DMS114 treated with DMSO at 0.1 percent for 48 hours (cell line): ENCODE data around the gene SLC10A4.
"Not testable (repeated sequence)": the region's sequence is repeated elsewhere in the genome, so short reads cannot be mapped to it uniquely, and the experiment has no call there.

Experiments
- DNase-seq: peaks from one replicate; lab custom pipeline; 2025; ENCODE audit not compliant: unreplicated experiment; lab: John Stamatoyannopoulos, UW

SLC10A4 gene, protein sequence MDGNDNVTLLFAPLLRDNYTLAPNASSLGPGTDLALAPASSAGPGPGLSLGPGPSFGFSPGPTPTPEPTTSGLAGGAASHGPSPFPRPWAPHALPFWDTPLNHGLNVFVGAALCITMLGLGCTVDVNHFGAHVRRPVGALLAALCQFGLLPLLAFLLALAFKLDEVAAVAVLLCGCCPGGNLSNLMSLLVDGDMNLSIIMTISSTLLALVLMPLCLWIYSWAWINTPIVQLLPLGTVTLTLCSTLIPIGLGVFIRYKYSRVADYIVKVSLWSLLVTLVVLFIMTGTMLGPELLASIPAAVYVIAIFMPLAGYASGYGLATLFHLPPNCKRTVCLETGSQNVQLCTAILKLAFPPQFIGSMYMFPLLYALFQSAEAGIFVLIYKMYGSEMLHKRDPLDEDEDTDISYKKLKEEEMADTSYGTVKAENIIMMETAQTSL

DNA sequence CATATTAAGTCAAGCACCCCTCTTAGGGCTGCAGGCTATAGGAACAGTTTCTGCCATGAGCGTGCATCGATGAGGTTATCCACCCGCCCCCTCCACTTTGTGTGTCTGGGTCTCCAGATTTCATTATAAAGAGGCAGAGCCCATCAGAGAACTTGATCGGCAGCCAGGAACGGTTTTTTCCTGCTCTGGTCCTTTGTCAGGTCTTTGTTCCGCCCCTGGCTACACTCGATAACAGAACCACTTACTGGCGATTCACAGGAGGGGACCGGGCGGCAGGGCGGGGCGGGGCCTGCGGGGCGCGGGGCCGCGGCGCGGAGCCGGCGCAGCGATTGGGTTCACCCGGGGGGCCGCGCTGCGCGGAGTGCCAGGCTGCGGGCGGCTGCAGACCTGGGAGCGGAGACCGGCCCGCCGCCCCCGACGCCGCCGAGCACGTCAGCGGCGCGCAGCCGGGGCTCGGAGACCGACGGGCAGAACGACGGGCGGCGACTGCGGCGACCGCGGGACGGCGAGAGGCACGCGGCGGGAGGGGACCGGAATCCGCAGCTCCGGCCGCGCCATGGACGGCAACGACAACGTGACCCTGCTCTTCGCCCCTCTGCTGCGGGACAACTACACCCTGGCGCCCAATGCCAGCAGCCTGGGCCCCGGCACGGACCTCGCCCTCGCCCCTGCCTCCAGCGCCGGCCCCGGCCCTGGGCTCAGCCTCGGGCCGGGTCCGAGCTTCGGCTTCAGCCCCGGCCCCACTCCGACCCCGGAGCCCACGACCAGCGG is at the start of gene SLC10A4:
SLC10A4 (plus strand) TSS at position 338 of the 771 bp plus-strand sequence; CDS start at position 557, 219 bp downstream.
- no peak for DNase-seq

DNA sequence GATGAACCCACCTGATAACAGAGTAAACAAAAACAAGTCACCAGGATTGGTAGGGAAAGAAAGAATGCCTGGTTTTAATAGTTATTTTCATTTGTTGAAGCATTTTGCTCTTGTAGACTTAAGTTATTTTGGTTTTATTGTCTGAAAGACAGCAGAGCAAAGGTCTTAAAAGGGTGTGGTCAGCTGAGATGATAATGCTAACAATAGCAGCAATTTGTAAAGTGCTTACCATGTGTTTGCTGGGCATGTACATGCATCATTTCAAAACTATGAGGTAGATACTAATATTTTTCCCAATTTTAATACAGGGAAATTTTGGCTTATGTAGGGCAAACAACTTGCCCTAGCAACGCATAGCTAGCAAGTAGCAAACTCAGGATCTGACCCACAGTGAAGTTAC is 46.8 kb upstream of the SLC10A4 start:
- no peak for DNase-seq

DNA sequence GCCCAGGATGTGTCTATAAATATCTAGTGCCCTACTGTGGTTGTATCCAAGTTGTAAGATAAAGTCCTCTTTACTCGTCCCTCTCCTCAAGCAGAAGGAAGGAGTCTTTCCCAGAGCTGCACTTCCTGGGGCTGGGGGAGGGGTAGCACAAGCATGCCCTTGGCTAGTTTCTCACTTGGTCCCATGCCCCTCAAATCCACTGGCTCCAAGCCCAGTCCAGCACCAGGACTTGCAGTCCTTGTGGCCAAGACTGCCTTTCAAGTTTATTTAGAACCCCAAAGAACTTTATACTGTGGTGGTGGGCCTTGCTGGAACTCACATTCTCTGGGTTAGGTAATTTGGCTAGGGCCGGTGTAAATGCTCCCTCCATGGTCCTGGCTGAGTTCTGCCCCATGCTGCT is 43.2 kb upstream of the SLC10A4 start:
- no peak for DNase-seq

DNA sequence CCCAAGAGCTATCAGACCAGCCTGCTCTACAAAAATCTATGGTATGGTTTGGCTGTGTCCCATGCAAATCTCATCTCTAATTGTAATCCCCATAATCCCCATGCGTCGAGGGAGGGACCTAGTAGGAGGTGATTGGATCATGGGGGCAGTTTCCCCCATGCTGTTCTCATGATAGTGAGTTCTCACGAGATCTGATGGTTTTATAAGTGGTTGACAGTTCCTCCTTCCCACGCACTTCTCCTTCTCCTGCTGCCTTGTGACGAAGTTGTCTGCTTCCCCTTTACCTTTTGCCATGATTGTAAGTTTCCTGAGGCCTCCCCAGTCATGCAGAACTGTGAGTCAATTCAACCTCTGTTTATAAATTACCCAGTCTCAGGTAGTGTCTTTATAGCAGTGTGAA is 42.2 kb upstream of the SLC10A4 start:
- DNase-seq = not testable (repeated sequence)

DNA sequence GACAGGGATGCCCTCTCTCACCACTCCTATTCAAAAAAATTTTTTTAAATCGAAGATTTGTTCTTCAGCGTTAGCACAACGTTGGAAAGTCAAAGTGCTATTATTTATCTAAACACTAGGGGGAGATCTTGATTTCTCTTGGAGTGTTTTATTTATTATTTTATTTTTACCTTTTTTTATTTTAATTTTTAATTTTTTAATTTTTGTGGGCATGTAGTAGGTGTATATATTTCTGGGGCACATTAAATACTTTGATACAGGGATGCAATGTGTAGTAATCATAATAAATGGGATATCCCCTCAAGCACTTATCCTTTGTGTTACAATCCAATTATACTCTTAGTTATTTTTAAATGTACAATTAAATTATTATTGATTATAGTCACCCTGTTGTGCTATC is 37.4 kb upstream of the SLC10A4 start:
- peak; percentile 10 for DNase-seq

DNA sequence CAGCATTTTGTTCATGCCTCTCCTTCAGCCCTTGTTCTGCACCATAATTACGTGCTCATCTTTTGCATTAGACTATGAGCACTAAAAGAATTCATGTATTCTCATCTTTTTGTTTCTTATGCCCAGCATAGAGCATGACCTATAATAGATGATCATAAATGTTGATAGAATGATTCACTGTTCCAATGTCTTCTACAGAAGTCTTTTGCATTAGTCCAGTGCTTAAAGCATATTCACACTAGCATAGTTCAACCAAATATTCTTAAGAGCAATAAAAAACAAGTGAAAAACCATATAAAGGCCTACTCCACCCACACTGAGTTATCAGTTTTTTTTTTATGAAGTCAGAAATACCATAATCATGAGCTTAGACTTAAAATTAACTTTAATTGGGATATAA is 36.5 kb upstream of the SLC10A4 start:
- DNase-seq = no peak

DNA sequence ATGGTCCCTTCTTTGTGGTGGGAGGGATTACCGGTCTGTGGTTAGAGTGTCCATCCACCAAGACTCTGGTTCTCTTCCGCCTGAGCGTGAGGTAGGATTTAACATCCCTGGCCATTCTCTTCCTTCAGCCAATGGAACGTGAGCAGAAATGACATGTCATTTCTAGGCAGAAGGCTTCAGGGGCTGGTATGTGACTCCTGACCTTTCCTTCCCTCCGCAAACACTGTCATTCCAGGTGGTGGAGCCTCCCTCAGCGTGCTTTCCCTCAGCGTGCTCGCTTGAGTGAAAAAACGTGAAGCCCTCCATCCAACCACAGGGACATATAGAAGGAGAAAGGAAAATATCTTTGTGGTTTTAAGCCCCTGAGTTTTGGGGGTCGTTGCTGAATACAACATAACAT is 34.0 kb upstream of the SLC10A4 start:
- DNase-seq = no peak

DNA sequence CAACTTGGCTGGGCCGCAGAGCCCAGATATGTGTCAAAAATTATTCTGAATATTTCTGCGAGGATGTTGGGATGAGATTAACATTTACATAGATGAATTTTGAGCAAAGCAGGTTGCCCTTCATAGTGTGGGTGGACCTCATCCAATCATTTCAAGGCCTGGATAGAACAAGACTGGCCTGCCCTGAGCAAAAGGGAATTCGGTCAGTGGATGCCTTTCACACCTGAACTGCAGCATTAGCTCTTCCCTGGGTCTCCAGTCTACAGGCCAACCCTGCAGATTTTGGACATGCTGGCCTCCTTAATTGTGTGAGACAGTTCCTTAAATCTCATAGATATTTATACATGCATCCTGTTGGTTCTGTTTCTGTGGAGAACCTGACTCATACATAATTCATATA is 32.4 kb upstream of the SLC10A4 start:
- no peak for DNase-seq

DNA sequence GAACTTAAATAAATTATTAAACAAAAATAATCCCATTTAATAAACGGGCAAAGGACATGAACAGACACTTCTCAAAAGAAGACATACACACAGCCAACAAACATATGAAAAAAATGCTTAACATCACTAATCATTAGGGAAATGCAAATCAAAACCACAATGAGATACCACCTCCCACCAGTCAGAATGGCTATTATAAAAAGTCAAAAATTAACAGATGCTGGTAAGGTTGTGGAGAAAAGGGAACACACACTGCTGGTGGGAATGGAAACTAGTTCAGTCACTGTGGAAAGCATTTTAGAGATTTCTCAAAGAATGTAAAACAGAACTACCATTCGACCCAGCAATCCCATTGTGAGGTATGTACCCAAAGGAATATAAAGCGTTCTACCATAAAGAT is 31.5 kb upstream of the SLC10A4 start:
- not testable (repeated sequence) for DNase-seq

DNA sequence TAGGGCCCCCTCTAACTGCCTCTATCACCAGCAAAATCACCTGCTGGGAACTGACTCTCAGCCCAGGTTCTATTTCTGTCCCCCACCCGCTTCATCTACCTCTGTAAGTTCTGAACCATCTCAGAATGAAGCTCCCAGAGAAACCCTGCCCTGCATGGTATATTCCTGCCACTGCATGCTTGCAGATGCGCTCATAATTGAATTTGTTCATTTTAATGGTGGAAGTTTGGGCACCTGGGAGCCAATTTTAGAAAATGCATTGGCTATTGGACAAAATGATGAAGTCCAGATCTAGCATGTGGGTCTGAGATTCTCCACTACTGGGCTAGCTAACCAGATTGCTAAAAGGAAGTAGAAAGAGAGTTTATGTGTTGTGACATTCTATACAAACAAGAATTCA is 28.6 kb upstream of the SLC10A4 start:
- no peak for DNase-seq

DNA sequence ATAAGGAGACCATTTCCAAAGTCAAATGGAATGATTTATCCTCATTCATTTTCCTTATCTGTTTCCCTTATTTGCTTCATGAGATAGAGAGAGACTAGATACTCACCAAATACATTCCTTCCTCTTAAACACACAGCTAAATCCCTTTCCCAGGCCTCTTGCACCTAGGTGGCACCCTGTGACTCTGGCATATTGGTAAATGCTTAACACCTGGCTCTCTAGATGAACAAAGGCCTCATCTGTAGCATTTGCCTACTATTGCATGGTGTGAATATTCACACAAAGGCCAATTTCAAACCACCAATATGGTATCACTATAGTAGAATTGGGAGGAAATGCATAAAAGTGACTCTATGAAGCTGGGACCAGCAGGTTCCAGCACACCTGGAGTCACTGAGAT is 22.1 kb upstream of the SLC10A4 start:
- DNase-seq = no peak

DNA sequence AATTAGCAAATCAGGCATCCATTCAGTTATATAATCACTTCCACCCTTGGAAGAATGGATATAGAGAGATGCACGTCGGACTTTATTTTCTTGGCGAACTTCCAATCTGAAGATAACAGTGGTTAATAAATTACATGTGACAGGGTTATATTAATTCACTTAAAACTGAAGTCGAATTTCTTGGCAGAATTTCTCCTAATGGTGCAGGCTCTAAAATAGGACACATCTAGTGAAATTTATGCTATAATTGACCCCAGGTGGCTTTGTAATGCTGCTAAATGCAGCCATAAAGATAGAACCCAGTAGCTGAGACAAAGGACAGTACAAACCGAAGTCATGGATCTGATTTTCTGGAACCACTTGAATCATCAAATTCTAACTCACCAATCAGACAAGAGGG is 20.8 kb upstream of the SLC10A4 start:
- no peak for DNase-seq

DNA sequence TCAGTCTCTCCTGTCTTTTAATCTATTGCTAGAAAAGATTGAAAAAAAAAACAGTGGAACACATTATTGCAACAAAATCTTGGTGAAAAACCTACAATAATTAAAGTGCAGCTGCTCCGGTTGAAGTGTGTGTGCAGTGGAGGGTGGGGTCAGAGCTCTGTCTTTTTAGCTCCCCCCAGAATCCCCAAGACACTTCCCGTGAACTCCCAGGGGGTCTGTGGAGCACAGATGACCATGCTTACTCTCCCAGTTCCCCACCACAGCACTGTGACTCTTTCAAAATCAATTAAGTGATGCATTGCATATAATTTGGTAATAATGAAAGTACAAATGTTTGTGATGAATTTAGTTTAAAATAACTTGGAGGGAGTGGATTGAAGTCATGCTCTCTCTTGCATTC is 15.7 kb upstream of the SLC10A4 start:
- DNase-seq = no peak

DNA sequence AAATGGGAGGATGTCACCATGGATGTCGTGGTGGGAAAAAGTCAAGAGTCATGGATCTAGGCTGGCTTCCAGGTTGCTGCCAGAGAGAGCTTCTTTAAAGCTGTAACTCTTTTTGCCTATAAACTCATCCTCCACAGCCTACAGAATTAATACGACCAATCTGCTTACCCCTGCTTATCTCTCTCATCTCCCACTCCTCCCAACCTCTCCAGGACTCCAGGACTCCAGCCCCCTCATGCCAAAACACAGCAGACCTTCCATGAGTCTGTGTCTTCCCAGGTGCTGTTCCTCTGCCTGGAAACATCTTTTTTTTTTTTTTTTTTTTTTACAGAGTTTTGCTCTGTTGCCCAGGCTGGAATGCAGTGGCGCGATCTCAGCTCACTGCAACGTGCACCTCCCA is 15.3 kb upstream of the SLC10A4 start:
- no peak for DNase-seq

DNA sequence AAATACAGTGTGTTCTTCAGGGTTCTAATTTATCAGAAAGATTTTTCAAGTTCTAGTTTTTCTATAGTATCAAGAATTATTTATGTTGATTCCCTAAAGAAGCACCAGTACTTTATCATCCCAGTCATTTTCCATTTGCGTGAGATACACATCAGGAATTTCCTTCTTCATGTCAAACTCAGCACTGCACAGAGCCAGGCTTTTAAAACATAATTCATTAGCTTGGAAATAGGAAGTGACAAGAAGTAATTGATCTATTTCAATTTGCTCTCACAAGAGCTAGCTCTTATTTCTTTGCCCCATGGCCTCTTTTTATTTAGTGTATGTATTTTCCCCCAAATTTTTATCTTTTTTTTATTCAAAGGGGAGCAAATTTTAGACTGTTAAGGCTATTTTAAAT is 13.0 kb upstream of the SLC10A4 start:
- no peak for DNase-seq

DNA sequence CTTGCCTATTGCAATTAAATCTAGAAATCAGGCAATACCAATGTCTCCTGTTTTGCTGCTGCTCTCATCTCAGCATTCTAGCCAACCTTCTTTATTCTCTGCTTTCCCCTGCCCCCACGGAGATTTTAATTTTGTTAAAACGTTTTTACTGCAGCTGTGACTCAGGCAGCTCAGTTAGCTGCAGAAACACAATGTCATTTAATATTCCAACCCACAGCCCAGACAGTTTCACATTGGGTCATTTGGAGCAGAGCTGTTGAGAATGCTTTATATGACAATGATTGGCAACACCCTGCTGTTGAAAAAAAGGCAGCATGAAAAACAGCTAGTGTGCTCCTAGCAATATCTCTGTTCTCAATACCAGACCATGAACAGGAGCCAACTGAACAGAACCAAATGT is 12.6 kb upstream of the SLC10A4 start:
- no peak for DNase-seq

DNA sequence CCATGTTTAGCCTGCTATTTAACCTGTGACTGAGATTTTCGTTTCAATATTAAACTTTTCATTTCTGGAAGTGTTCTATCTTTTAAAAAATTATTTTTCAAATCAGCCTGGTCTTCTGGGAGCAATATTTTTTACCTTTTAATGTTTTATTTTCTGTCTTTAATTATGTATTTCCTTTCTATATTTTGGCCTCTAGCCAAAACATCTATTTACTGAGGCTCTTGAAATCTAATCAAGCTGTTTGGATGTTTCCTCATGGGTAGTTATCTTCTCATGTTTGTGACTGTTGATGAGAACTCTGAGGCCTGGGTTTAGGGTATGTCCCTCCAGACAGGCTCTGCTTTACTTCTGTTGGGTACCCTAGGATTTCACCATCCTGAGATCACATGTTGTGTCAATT is 10.3 kb upstream of the SLC10A4 start:
- DNase-seq = no peak

DNA sequence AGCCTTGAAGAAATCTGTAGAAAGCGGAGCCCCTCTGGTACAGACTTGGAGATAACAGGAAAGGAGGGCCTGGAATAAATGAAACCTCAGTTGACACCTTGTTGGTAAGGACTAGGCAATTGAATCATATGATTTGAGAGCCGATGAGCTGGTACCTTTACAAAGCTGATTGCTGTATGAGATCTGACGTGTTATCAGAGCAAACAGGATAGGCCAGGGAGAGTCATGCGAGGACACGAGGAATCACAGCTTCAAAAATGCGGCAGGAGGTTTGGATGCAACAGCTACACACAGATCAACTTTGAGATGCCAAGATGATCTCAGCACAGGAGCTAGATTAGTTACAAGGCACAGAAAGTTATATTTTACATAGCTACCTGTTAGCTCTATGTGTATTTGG is 7.4 kb upstream of the SLC10A4 start:
- DNase-seq = no peak

DNA sequence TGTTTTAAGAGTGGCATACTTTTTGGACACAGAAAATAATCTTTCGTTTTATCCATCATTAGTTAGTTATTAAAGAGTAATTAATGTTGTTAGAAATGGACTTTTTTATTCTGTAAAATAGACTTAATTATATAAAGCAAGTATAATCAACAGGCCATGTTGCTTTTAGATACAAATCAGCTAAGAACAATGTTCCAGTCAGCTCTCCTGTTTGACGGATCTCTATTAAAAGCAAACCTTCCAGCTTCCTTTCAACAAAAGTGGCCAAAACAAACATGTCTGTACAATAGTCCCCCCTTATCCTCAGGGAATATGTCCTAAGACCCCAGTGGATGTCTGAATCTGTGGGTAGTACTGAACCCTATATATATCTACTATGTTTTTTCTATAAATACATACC is 4.9 kb upstream of the SLC10A4 start:
- no peak for DNase-seq

DNA sequence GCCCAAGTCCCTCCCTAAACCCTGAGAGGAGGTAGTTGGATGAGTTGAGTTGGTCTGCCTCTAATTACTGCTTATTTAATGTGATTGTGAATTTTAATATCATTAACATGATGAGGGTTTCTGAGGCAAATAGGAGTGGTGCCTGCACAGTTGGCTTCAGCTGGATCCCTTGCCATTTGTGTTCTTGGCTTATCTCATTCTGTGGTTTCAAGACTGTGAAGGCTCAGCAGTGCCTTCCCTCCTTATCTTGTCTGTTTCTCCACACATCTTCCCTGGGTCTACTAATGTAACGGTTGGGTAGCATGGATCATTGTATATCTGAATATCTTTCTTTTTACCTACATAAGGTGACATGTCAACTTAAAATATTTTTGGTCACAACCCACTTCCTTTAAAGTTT is 1.6 kb upstream of the SLC10A4 start:
- no peak for DNase-seq

DNA sequence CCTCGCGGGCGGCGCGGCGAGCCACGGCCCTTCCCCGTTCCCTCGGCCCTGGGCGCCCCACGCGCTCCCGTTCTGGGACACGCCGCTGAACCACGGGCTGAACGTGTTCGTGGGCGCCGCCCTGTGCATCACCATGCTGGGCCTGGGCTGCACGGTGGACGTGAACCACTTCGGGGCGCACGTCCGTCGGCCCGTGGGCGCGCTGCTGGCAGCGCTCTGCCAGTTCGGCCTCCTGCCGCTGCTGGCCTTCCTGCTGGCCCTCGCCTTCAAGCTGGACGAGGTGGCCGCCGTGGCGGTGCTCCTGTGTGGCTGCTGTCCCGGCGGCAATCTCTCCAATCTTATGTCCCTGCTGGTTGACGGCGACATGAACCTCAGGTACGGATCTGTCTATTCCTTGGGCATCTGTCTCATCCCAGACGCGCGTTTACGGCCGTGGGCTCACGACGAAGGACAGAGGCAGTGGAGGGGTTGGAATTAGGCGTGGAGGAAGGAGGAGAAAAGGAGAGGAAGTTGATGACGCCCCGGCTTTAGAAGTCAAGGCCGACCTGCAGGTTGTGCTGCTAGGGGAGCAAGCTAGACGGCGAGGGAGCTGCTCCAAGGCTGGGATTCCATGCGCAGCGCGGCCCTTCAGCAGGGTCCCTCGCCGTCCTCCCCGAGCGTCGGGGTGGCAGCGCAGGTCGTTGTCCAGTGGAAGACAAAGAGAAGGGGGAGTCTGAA is 792 bp downstream of the SLC10A4 start:
- no peak for DNase-seq
